RWPE2 (cell line): ENCODE data around the gene TMEM184A.

Source experiments
- ATAC-seq: fragments of 200-7000 bp; cut with Tn5 transposase; 3 replicates; pipeline ENCODE4 v1.9.1; 2021; ENCODE audit warnings: low read depth
- DNase-seq: peaks from one replicate; pipeline ENCODE4 v3.0.0-alpha.2; 2020; ENCODE audit warnings: low spot score
- H3K27ac ChIP-seq: fragments of 450-650 bp; 2 replicates; pipeline ENCODE4 v1.5.1; 2017; ENCODE audit warnings: mild to moderate bottlenecking; ENCODE audit not compliant: poor library complexity, severe bottlenecking
- H3K27me3 ChIP-seq: fragments of 250-450 bp; sonication (Bioruptor Pico); 2 replicates; pipeline ENCODE4 v1.5.1; 2021; ENCODE audit warnings: mild to moderate bottlenecking, moderate library complexity; ENCODE audit not compliant: insufficient read depth, poor library complexity, severe bottlenecking
- H3K36me3 ChIP-seq: fragments of 250-450 bp; sonication (Bioruptor Pico); 2 replicates; pipeline ENCODE4 v1.5.1; 2020; ENCODE audit warnings: low read depth, mild to moderate bottlenecking, moderate library complexity
- H3K4me1 ChIP-seq: fragments of 250-450 bp; sonication (Bioruptor Pico); 2 replicates; pipeline ENCODE4 v1.5.1; 2021; ENCODE audit warnings: mild to moderate bottlenecking, moderate library complexity; ENCODE audit not compliant: insufficient read depth, poor library complexity, severe bottlenecking
- H3K4me3 ChIP-seq: fragments of 250-450 bp; sonication (Bioruptor Pico); 2 replicates; pipeline ENCODE4 v1.5.1; 2021; ENCODE audit warnings: mild to moderate bottlenecking, moderate library complexity; ENCODE audit not compliant: severe bottlenecking
- H3K9me3 ChIP-seq: fragments of 250-450 bp; sonication (Bioruptor Pico); 2 replicates; pipeline ENCODE4 v1.5.1; 2021; ENCODE audit warnings: mild to moderate bottlenecking, moderate library complexity; ENCODE audit not compliant: severe bottlenecking
- CTCF ChIP-seq: fragments of 450-650 bp; IDR thresholded peaks from one replicate; pipeline ENCODE4 v1.5.1; 2017; ENCODE audit warnings: mild to moderate bottlenecking, moderate library complexity; ENCODE audit not compliant: poor library complexity, severe bottlenecking

The TMEM184A gene

GRCh38 chr7:1553512-1554210 is 2.3 kb downstream of the TMEM184A start:
- DNase-seq (no peak), ATAC-seq (no peak)
- Histone ChIP-seq H3K4me1 (peaks cover 16% of the 10 kb centered on the region), H3K9me3 (no peaks in the 10 kb centered on the region), H3K27ac (no peak overlapping the region), H3K36me3 (peaks cover 4% of the 10 kb centered on the region), H3K4me3 (no peak overlapping the region), H3K27me3 (no peaks in the 10 kb centered on the region)
- no peak for TF ChIP-seq CTCF

DNA sequence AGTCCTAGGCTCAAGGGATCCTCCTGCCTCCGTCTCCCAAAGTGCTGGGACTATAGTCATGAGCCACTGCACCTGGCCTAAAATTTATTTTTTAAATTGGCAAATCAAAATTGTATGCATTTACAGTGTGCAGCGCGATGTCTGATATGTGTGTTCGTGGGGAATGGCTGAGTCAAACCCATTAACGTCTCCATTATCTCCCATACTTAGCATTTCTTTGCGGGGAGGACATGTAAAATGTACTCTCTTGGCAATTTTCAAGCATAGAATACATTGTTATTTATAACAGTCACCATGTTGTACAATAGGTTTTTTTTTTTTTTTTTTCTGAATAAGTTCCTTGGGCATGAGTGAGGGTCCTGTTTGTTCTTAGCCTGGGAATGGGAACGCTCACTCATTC is 3.8 kb downstream of the TMEM184A start:
- DNase-seq, result no peak
- no peak overlapping the region for H3K4me3 ChIP-seq
- H3K36me3 ChIP-seq, result peaks cover 4% of the 10 kb centered on the region
- no peaks in the 10 kb centered on the region for H3K9me3 ChIP-seq
- no peak overlapping the region for H3K27ac ChIP-seq
- TF ChIP-seq CTCF, result no peak
- ATAC-seq, result no peak
- H3K4me1 ChIP-seq, result peaks cover 16% of the 10 kb centered on the region
- H3K27me3 ChIP-seq, result no peaks in the 10 kb centered on the region

GRCh38 chr7:1550846-1551155 is 5.2 kb downstream of the TMEM184A start:
- ATAC-seq, result no peak
- no peak for DNase-seq
- H3K36me3 ChIP-seq, result peaks cover 4% of the 10 kb centered on the region
- no peak overlapping the region for H3K4me3 ChIP-seq
- no peaks in the 10 kb centered on the region for H3K27me3 ChIP-seq
- no peak for TF ChIP-seq CTCF
- no peak overlapping the region for H3K27ac ChIP-seq
- H3K9me3 ChIP-seq, result no peaks in the 10 kb centered on the region
- H3K4me1 ChIP-seq, result peaks cover 7% of the 10 kb centered on the region

- no peak overlapping the region for H3K4me3 ChIP-seq
- no peaks in the 10 kb centered on the region for H3K9me3 ChIP-seq
- DNase-seq, result no peak
- H3K27ac ChIP-seq, result no peak overlapping the region
- no peaks in the 10 kb centered on the region for H3K27me3 ChIP-seq
- H3K36me3 ChIP-seq, result peaks cover 4% of the 10 kb centered on the region
- no peak for TF ChIP-seq CTCF
- ATAC-seq, result no peak
- H3K4me1 ChIP-seq, result peaks cover 3% of the 10 kb centered on the region
Observed at GRCh38 chr7:1550005-1550845, 5.8 kb downstream of the TMEM184A start.
